ENCODE measurements around the gene PROZ. TPM values are rescaled to one million over a fixed set of nuclear protein-coding genes. Genes with fewer than 3 reads are reported as not detected.

PROZ gene
- total and polyA plus RNA-seq, 9 of the 15 experiments (the other 6 are each of a cell fraction or from before 2014, with no cell fraction given): not detected

GRCh38 chr13:113178070-113178895, 19.8 kb downstream of the PROZ start:
- in situ Hi-C loops (cut with MboI) (no loop called here), intact Hi-C loops (cut with micrococcal nuclease) (no loop called here)
- Histone ChIP-seq H3K27ac (ENCODE audit: extremely low read depth, low read depth, low read length) (no peak overlapping the region), H3K4me3 (no peak overlapping the region), H2AFZ (ENCODE audit: low read depth, low read length) (no peak overlapping the region), H3K4me2 (ENCODE audit: insufficient read depth, low read length) (no peak overlapping the region), H3K79me2 (ENCODE audit: control insufficient read depth, insufficient read depth, low read length) (no peaks in the 10 kb centered on the region), H4K20me1 (replicated peaks; ENCODE audit: control insufficient read depth, insufficient read depth, low read length) (peaks cover 2% of the 10 kb centered on the region; the same call in 1 of the 2 replicates), H3K9ac (ENCODE audit: insufficient read depth in 1 of 2, low read depth in 2 of 2, low read length in 2 of 2) (no peak overlapping the region), H3K27me3 (ENCODE audit: control insufficient read depth in 2 of 2, insufficient read depth in 2 of 2, low read length in 2 of 2) (no peaks in the 10 kb centered on the region), H3K4me1 (replicated peaks in 1 of 2; ENCODE audit: control insufficient read depth in 2 of 2, insufficient read depth in 2 of 2, low read length in 2 of 2) (peaks cover 0 to 5% of the 10 kb centered on the region in 2 experiments; a peak in 2 of 5 replicates), H3K9me3 (replicated peaks; ENCODE audit: control insufficient read depth, insufficient read depth, low read depth, low read length) (no peaks in the 10 kb centered on the region), H3K9me1 (ENCODE audit: control insufficient read depth, insufficient read depth, low read length) (peaks cover 3% of the 10 kb centered on the region), H3K36me3 (ENCODE audit: control insufficient read depth, insufficient read depth, low read length) (peaks cover 77% of the 10 kb centered on the region)
- CTCF ChIA-PET (ENCODE audit: low intra/inter-chr PET ratio): no interaction called here
- WGBS (ENCODE audit: insufficient coverage, low coverage, missing lambda C conversion rate): 95% methylated on average over 16 of the region's 25 CpGs
- ATAC-seq: no peak
- DNase-seq (ENCODE audit: extremely low read depth in 1 of 4, low spot score in 3 of 4): no peak
- POLR2A ChIA-PET: interaction anchor here (0.6 to 1.0 kb wide), 3 partner anchors 14 to 133 kb away, joined by 3 to 7 read pairs (median 6); no protein-coding TSS in a partner anchor
- FAIRE-seq: no peak
- TF ChIP-seq OTX1 (CRISPR knock-in tag; IDR thresholded peaks at IDR 0.05) (no peak), ATF7 (IDR thresholded peaks at IDR 0.05) (no peak), RNF219 (CRISPR knock-in tag; IDR thresholded peaks at IDR 0.05) (no peak), NEUROD1 (IDR thresholded peaks at IDR 0.05; ENCODE audit: borderline replicate concordance, low read depth, low read length, partially characterized antibody) (no peak), EP300 (IDR thresholded peaks at IDR 0.05; ENCODE audit: low read length) (no peak), ZBTB9 (CRISPR knock-in tag; IDR thresholded peaks at IDR 0.05) (no peak), TGIF2 (CRISPR knock-in tag; IDR thresholded peaks at IDR 0.05) (no peak), EGR1 (conservative IDR thresholded peaks at IDR 0.05) (no peak), ZNF316 (IDR thresholded peaks at IDR 0.05) (no peak), KLF13 (tag; IDR thresholded peaks at IDR 0.05; ENCODE audit: borderline replicate concordance, low read depth) (no peak), ZNF408 (CRISPR knock-in tag; IDR thresholded peaks at IDR 0.05; ENCODE audit: low read depth) (no peak), ZZZ3 (IDR thresholded peaks at IDR 0.05) (no peak), KLF1 (tag; IDR thresholded peaks at IDR 0.05) (no peak), FOXP1 (CRISPR knock-in tag; IDR thresholded peaks at IDR 0.05) (no peak)
- BruUV-seq (replicated peaks): no TSS peak

Data from K562 (cell line).